KMS-11 (cell line): Measurements from ENCODE around the gene ISL1.

Experiments used
- H2AFZ ChIP-seq: fragments of 200-600 bp; sonication (generic); 2 replicates; pipeline ENCODE4 v1.6.1; 2016; ENCODE audit warnings: antibody characterized with exemption, mixed run types, low read depth
- H3K27ac ChIP-seq: fragments of 200-600 bp; sonication (generic); 2 replicates; pipeline ENCODE4 v1.6.1; 2016; ENCODE audit warnings: mild to moderate bottlenecking, mixed run types
- H3K27me3 ChIP-seq: fragments of 200-600 bp; sonication (generic); 2 replicates; pipeline ENCODE4 v1.6.1; 2017; ENCODE audit warnings: mild to moderate bottlenecking, low read depth, mixed run types, moderate library complexity; ENCODE audit not compliant: insufficient read depth
- H3K36me3 ChIP-seq: fragments of 200-600 bp; sonication (generic); 2 replicates; pipeline ENCODE4 v1.6.1; 2017; ENCODE audit warnings: mild to moderate bottlenecking, mixed run types; ENCODE audit not compliant: insufficient read depth
- H3K4me1 ChIP-seq: fragments of 200-600 bp; sonication (generic); 2 replicates; pipeline ENCODE4 v1.6.1; 2016; ENCODE audit warnings: mild to moderate bottlenecking, low read depth, mixed run types; ENCODE audit not compliant: poor library complexity, severe bottlenecking
- H3K4me2 ChIP-seq: fragments of 200-600 bp; sonication (generic); 2 replicates; pipeline ENCODE4 v1.7.0; 2016; ENCODE audit warnings: mild to moderate bottlenecking, mixed run types
- H3K4me3 ChIP-seq: fragments of 200-600 bp; sonication (generic); IDR thresholded peaks from 2 replicates; pipeline ENCODE4 v1.6.1; 2017; ENCODE audit warnings: low read depth, low read length, mixed read lengths; ENCODE audit not compliant: insufficient read depth
- H3K79me2 ChIP-seq: fragments of 200-600 bp; sonication (generic); 2 replicates; pipeline ENCODE4 v1.6.1; 2016; ENCODE audit warnings: low read depth, mixed run types; ENCODE audit not compliant: insufficient read depth
- H3K9ac ChIP-seq: fragments of 200-600 bp; sonication (generic); 2 replicates; pipeline ENCODE4 v1.6.1; 2016; ENCODE audit warnings: mild to moderate bottlenecking, mixed run types
- H4K20me1 ChIP-seq: fragments of 200-600 bp; sonication (generic); 2 replicates; pipeline ENCODE4 v1.6.1; 2016; ENCODE audit warnings: mild to moderate bottlenecking, mixed run types; ENCODE audit not compliant: insufficient read depth
- CTCF ChIP-seq: fragments of 200-600 bp; sonication (generic); conservative IDR thresholded peaks from 2 replicates; pipeline ENCODE4 v1.6.1; 2017; ENCODE audit warnings: low read depth, mild to moderate bottlenecking, antibody characterized with exemption, low read length, moderate library complexity, mixed read lengths

The ISL1 gene

DNA sequence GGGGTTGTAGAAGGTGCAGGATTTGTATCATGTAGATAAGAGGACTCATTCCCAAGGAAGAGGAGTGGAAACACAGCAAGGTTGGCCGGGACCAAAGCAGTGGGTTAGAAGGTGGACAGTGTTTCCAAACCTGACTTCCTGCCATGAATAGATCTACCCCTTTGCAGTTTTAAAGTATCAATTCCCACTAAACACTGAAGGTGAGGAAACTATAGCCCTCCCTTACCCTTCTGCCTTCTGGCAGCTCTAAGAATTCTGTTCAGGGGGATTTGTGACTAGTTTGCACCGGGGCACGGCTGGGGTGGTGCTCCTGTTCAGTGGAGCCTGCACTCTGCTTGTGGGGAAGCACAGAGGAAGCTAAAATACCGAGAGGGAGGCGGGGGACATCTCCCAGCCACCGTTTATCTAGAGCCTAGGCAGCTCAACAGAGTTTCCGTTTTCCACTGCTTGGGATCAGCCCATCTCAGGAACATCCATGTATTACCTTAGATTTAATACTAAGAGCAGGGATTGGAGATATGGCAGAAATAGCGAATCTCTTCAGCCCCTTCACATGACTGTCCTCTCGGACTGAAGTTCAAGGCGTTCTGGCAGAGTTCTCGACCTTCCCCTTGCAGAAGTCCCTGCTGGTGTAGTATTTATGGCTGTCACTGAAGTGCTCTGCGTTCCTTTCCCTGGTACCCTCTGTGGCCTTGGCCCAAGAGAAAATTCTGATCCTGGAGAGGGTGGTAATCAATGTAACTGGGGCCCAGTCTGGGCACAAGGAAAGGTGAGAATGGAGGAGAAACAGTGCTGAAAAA lies 5.4 kb downstream of the ISL1 start:
- Histone ChIP-seq H4K20me1 (no peaks in the 10 kb centered on the region), H2AFZ (no peak overlapping the region), H3K4me1 (no peaks in the 10 kb centered on the region), H3K27ac (no peak overlapping the region), H3K36me3 (no peaks in the 10 kb centered on the region), H3K79me2 (no peaks in the 10 kb centered on the region), H3K27me3 (no peaks in the 10 kb centered on the region), H3K4me2 (no peak overlapping the region), H3K4me3 (no peak overlapping the region), H3K9ac (no peak overlapping the region)
- no peak for TF ChIP-seq CTCF

GRCh38 chr5:51389288-51389576 lies 6.0 kb downstream of the ISL1 start:
- no peaks in the 10 kb centered on the region for H4K20me1 ChIP-seq
- H3K79me2 ChIP-seq: no peaks in the 10 kb centered on the region
- no peak overlapping the region for H3K4me3 ChIP-seq
- no peaks in the 10 kb centered on the region for H3K4me1 ChIP-seq
- no peak overlapping the region for H3K27ac ChIP-seq
- H3K9ac ChIP-seq: no peak overlapping the region
- no peak for TF ChIP-seq CTCF
- no peak overlapping the region for H3K4me2 ChIP-seq
- no peaks in the 10 kb centered on the region for H3K36me3 ChIP-seq
- no peaks in the 10 kb centered on the region for H3K27me3 ChIP-seq
- no peak overlapping the region for H2AFZ ChIP-seq

GRCh38 chr5:51389577-51390463 lies 6.6 kb downstream of the ISL1 start:
- H3K4me3 ChIP-seq: no peak overlapping the region

DNA sequence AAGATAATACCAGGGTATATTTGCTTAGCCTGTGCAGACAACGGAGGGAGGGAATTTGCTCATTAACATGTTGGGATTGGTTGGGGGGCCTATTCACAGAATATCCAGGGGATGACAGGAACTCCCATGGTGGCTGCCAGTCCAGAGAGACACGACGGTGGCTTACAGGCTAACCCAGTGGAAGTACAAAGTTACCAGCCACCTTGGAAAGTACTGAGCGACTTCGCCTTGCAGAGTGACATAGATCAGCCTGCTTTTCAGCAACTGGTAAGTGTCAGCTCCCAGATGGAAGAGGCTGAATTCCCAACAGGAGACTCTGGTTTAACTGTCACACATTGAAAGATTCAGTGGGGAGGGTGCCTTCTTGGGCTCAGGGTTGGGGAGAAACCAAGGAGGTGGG lies 7.9 kb downstream of the ISL1 start:
- Histone ChIP-seq H3K4me3 (no peak overlapping the region), H3K4me2 (no peak overlapping the region), H4K20me1 (no peaks in the 10 kb centered on the region), H3K27ac (no peak overlapping the region), H3K9ac (no peak overlapping the region), H3K4me1 (no peaks in the 10 kb centered on the region), H3K36me3 (no peaks in the 10 kb centered on the region), H2AFZ (no peak overlapping the region), H3K79me2 (no peaks in the 10 kb centered on the region), H3K27me3 (no peaks in the 10 kb centered on the region)
- no peak for TF ChIP-seq CTCF

More at GRCh38 chr5:51389577-51390463, 6.6 kb downstream of the ISL1 start:
- TF ChIP-seq CTCF: no peak
- Histone ChIP-seq H3K36me3 (no peaks in the 10 kb centered on the region), H3K4me1 (no peaks in the 10 kb centered on the region), H3K79me2 (no peaks in the 10 kb centered on the region), H3K4me2 (no peak overlapping the region), H2AFZ (no peak overlapping the region), H3K27me3 (no peaks in the 10 kb centered on the region), H4K20me1 (no peaks in the 10 kb centered on the region), H3K27ac (no peak overlapping the region), H3K9ac (no peak overlapping the region)
